HCT116 (cell line): Measurements from ENCODE around the gene CHADL. TPM values are rescaled to one million over a fixed set of nuclear protein-coding genes. Genes with fewer than 3 reads are reported as not detected.

ENCODE experiments used
- ATAC-seq: fragments of 200-7000 bp; cut with Tn5 transposase; 2 replicates; pipeline ENCODE4 v1.9.1; 2020; ENCODE audit warnings: mild to moderate bottlenecking, moderate library complexity
- BruUV-seq: library from RNA; stranded (reverse); fragments of 400-500 nt; replicated peaks from 2 replicates; lab custom pipeline; 2021; lab: Mats Ljungman, UMichigan
- CTCF ChIA-PET: fragments of 300-600 bp; sonication (Branson Sonifier 250); formaldehyde crosslinking; loops from one replicate; lab custom pipeline; 2021; ENCODE audit warnings: antibody characterized with exemption; lab: Charles Lee
- POLR2A ChIA-PET: fragments of 300-600, 350-600 bp; sonication (Branson Sonifier 250); formaldehyde crosslinking; loops from one replicate; lab custom pipeline; 2021; ENCODE audit warnings: antibody characterized with exemption; lab: Charles Lee
- RAD21 ChIA-PET, 2 experiments: fragments of 300-600 bp; sonication (Branson Sonifier 250); formaldehyde crosslinking; loops; one replicate each; lab custom pipeline; 2023; ENCODE audit warnings: low total read pairs in 2 of 2; ENCODE audit not compliant: uncharacterized antibody in 2 of 2, unreplicated experiment in 2 of 2, low non-redundant PET in 1 of 2; lab: Charles Lee
- DNase-seq: peaks from one replicate; pipeline ENCODE4 v3.0.0-alpha.2; 2010; ENCODE audit warnings: low read depth, low spot score
- H2AFZ ChIP-seq: fragments of 200-600 bp; shearing (Covaris generic), sonication (generic); 2 replicates; pipeline ENCODE4 v1.6.1; 2017; ENCODE audit warnings: low read depth, mixed run types, mixed read lengths, antibody characterized with exemption, low read length; ENCODE audit not compliant: poor library complexity, severe bottlenecking
- H3K27ac ChIP-seq: 2 replicates; pipeline ENCODE4 v1.5.1; 2012; ENCODE audit warnings: low read depth, low read length
- H3K27me3 ChIP-seq: fragments of 200-600 bp; sonication (generic); 2 replicates; pipeline ENCODE4 v1.6.1; 2016; ENCODE audit warnings: mixed run types, low read length, mixed read lengths; ENCODE audit not compliant: insufficient read depth
- H3K36me3 ChIP-seq, 2 experiments: fragments of 200-500 bp in 1 of 2; fragments of 200-600 bp in 1 of 2; sonication (Bioruptor generic) in 1 of 2; sonication (generic) in 1 of 2; 2 replicates each; pipeline versions ENCODE4 v1.5.1 to v1.6.1; 2014 to 2016; ENCODE audit warnings: low read length in 2 of 2, inconsistent platforms in 1 of 2, mixed read lengths in 1 of 2, mixed run types in 1 of 2; ENCODE audit not compliant: insufficient read depth in 2 of 2, control insufficient read depth in 1 of 2
- H3K4me1 ChIP-seq, 2 experiments: fragments of 200-600 bp in 1 of 2; sonication (generic) in 1 of 2; 2 replicates each; pipeline versions ENCODE4 v1.5.1 to v1.6.1; 2012 to 2017; ENCODE audit warnings: low read length in 2 of 2, inconsistent platforms in 1 of 2, mild to moderate bottlenecking in 1 of 2, mixed read lengths in 1 of 2, mixed run types in 1 of 2, moderate library complexity in 1 of 2; ENCODE audit not compliant: insufficient read depth in 2 of 2, control insufficient read depth in 1 of 2
- H3K4me2 ChIP-seq: fragments of 200-600 bp; sonication (generic); 2 replicates; pipeline ENCODE4 v1.6.1; 2017; ENCODE audit warnings: mixed run types, low read length, mixed read lengths
- H3K4me3 ChIP-seq, 2 experiments: fragments of 200-600 bp in 1 of 2; sonication (generic) in 1 of 2; replicated peaks in 1 of 2; 2 replicates each; pipeline ENCODE4 v1.5.1; 2011 to 2016; ENCODE audit warnings: low read length in 2 of 2, control low read depth in 1 of 2, low read depth in 1 of 2, mild to moderate bottlenecking in 1 of 2, mixed read lengths in 1 of 2, mixed run types in 1 of 2
- H3K79me2 ChIP-seq: fragments of 200-600 bp; sonication (generic); 2 replicates; pipeline ENCODE4 v1.6.1; 2017; ENCODE audit warnings: mild to moderate bottlenecking, mixed run types, low read length, moderate library complexity, mixed read lengths; ENCODE audit not compliant: insufficient read depth
- H3K9ac ChIP-seq: fragments of 200-600 bp; sonication (generic); 2 replicates; pipeline ENCODE4 v1.6.1; 2016; ENCODE audit warnings: low read length, mixed read lengths
- H3K9me2 ChIP-seq: fragments of 200-600 bp; sonication (generic), shearing (Covaris generic); 2 replicates; pipeline ENCODE4 v1.6.1; 2017; ENCODE audit warnings: mixed run types, mild to moderate bottlenecking, moderate library complexity; ENCODE audit not compliant: insufficient read depth
- H3K9me3 ChIP-seq, 2 experiments: fragments of 200-500 bp in 1 of 2; fragments of 200-600 bp in 1 of 2; sonication (Bioruptor generic) in 1 of 2; sonication (generic) in 1 of 2; 2 replicates each; pipeline ENCODE4 v1.6.1; 2014 to 2017; ENCODE audit warnings: low read length in 2 of 2, mixed read lengths in 2 of 2, inconsistent platforms in 1 of 2, low read depth in 1 of 2, mild to moderate bottlenecking in 1 of 2, mixed run types in 1 of 2, moderate library complexity in 1 of 2; ENCODE audit not compliant: control insufficient read depth in 1 of 2, insufficient read depth in 1 of 2
- H4K20me1 ChIP-seq: fragments of 200-600 bp; sonication (generic), shearing (Covaris generic); 2 replicates; pipeline ENCODE4 v1.6.1; 2017; ENCODE audit warnings: mixed run types, mild to moderate bottlenecking, moderate library complexity; ENCODE audit not compliant: insufficient read depth
- CBX3 ChIP-seq: IDR thresholded peaks from 2 replicates; pipeline ENCODE4 v1.6.1; 2012; ENCODE audit warnings: low read depth
- ELF1 ChIP-seq: IDR thresholded peaks from 2 replicates; pipeline ENCODE4 v1.6.1; 2012; ENCODE audit warnings: low read depth, borderline replicate concordance
- EZH2 ChIP-seq: fragments of 200-600 bp; sonication (generic); IDR thresholded peaks from 2 replicates; pipeline ENCODE4 v1.6.1; 2017; ENCODE audit warnings: antibody characterized with exemption, mixed run types
- FOSL1 ChIP-seq: IDR thresholded peaks from 2 replicates; pipeline ENCODE4 v1.6.1; 2012; ENCODE audit warnings: low read depth
- POLR2A ChIP-seq: IDR thresholded peaks from 2 replicates; pipeline ENCODE4 v1.7.0; 2011; ENCODE audit warnings: borderline replicate concordance; ENCODE audit not compliant: insufficient read depth, insufficient read length; ENCODE audit errors: extremely low read depth
- POLR2AphosphoS5 ChIP-seq: IDR thresholded peaks from 2 replicates; pipeline ENCODE4 v1.6.1; 2011; ENCODE audit warnings: mild to moderate bottlenecking, low read depth, low read length, moderate library complexity
- RAD21 ChIP-seq: IDR thresholded peaks from 2 replicates; pipeline ENCODE4 v1.6.1; 2012; ENCODE audit warnings: low read depth, mild to moderate bottlenecking
- SP1 ChIP-seq: IDR thresholded peaks from 2 replicates; pipeline ENCODE4 v1.6.1; 2012; ENCODE audit warnings: low read depth
- SRF ChIP-seq: IDR thresholded peaks from 2 replicates; pipeline ENCODE4 v1.6.1; 2012; ENCODE audit warnings: low read depth
- TCF7L2 ChIP-seq: IDR thresholded peaks from 2 replicates; pipeline ENCODE4 v1.7.0; 2011; ENCODE audit warnings: borderline replicate concordance, inconsistent platforms; ENCODE audit not compliant: insufficient read depth, insufficient read length; ENCODE audit errors: extremely low read depth
- YY1 ChIP-seq: IDR thresholded peaks from 2 replicates; pipeline ENCODE4 v1.6.1; 2011; ENCODE audit warnings: low read length, low read depth, moderate library complexity, mild to moderate bottlenecking; ENCODE audit not compliant: insufficient replicate concordance; ENCODE audit errors: extremely low read depth
- intact Hi-C: fragments of 100-400 bp; cut with micrococcal nuclease; formaldehyde crosslinking; loops from 2 replicates; pipeline ENCODE4 v1.10.0; 2022
- total RNA-seq: library from RNA; stranded (reverse); gene quantifications from one replicate; pipeline ENCODE4 v1.2.1, GENCODE V29; 2021; ENCODE audit not compliant: unreplicated experiment

CHADL gene
- total RNA-seq, 1 experiment from 2014 or later, result 0.47 TPM

- H3K4me1 ChIP-seq, result peaks cover 0 to 12% of the 10 kb centered on the region in 2 experiments; a peak in 1 of 4 replicates
- no peaks in the 10 kb centered on the region for H3K79me2 ChIP-seq
- RAD21 ChIA-PET, result no interaction called here
- H4K20me1 ChIP-seq, result no peaks in the 10 kb centered on the region
- no peaks in the 10 kb centered on the region for H3K36me3 ChIP-seq
- no peaks in the 10 kb centered on the region for H3K9me3 ChIP-seq
- H3K27ac ChIP-seq, result no peak overlapping the region
- intact Hi-C loops, result no loop called here
- BruUV-seq, result no TSS peak
- DNase-seq, result no peak
- no peaks in the 10 kb centered on the region for H3K9me2 ChIP-seq
- ATAC-seq, result no peak
- CTCF ChIA-PET, result no interaction called here
- no peak overlapping the region for H3K4me2 ChIP-seq
- no peak overlapping the region for H3K9ac ChIP-seq
- H3K4me3 ChIP-seq, result no peak overlapping the region
- no peaks in the 10 kb centered on the region for H3K27me3 ChIP-seq
- H2AFZ ChIP-seq, result no peak overlapping the region
- no peak for TF ChIP-seq TCF7L2
- TF ChIP-seq RAD21, result no peak
- TF ChIP-seq POLR2AphosphoS5, result no peak
- no peak for TF ChIP-seq SRF
- no peak for TF ChIP-seq SP1
- no peak for TF ChIP-seq CBX3
- TF ChIP-seq FOSL1, result no peak
- TF ChIP-seq YY1, result no peak
- TF ChIP-seq POLR2A, result no peak
- TF ChIP-seq, all 23 proteins: peak for 0
- POLR2A ChIA-PET, result interaction anchor here (0.7 kb wide), 1 partner anchor 9 kb away, joined by 3 read pairs; no protein-coding TSS in a partner anchor
Measured at GRCh38 chr22:41184679-41185078, 56.1 kb downstream of the CHADL start.

- RAD21 ChIA-PET, result no interaction called here
- H3K4me3 ChIP-seq, result no peak overlapping the region
- H3K9me2 ChIP-seq, result no peaks in the 10 kb centered on the region
- CTCF ChIA-PET, result no interaction called here
- H3K4me1 ChIP-seq, result peaks cover 0 to 12% of the 10 kb centered on the region in 2 experiments; a peak in 1 of 4 replicates
- H3K79me2 ChIP-seq, result no peaks in the 10 kb centered on the region; the same call in 1 of the 2 replicates
- peaks cover 17 to 20% of the 10 kb centered on the region in 2 experiments; a peak in 3 of 4 replicates for H3K36me3 ChIP-seq
- intact Hi-C loops, result no loop called here
- H3K4me2 ChIP-seq, result no peak overlapping the region
- no peak overlapping the region for H2AFZ ChIP-seq
- POLR2A ChIA-PET, result interaction anchor here (0.5 kb wide), 1 partner anchor 200 kb away, joined by 5 read pairs; no protein-coding TSS in a partner anchor
- TF ChIP-seq EZH2 (no peak), ELF1 (no peak), POLR2AphosphoS5 (peak; percentile 23; the same call in 1 of the 2 replicates), TCF7L2 (no peak)
- no TSS peak for BruUV-seq
- H3K27ac ChIP-seq, result no peak overlapping the region
- DNase-seq, result no peak
- peak; percentile 45 for ATAC-seq
- H4K20me1 ChIP-seq, result no peaks in the 10 kb centered on the region; the same call in 1 of the 2 replicates
- H3K27me3 ChIP-seq, result no peaks in the 10 kb centered on the region
- H3K9ac ChIP-seq, result no peak overlapping the region
- no peaks in the 10 kb centered on the region for H3K9me3 ChIP-seq
Measured at GRCh38 chr22:41181349-41182241, 59.1 kb downstream of the CHADL start.
